Measurements from ENCODE around the gene DNAH17.

Gene DNAH17

GRCh38 chr17:78620099-78620498 is 42.9 kb upstream of the DNAH17 start:
- H3K4me3 ChIP-seq (replicated peaks; ENCODE audit: low read depth, low read length): no peak overlapping the region
- DNase-seq (ENCODE audit: low read depth): no peak
- no peak for TF ChIP-seq CTCF (IDR thresholded peaks at IDR 0.05; ENCODE audit: low read length, missing control alignments)

GRCh38 chr17:78619334-78619733 is 42.1 kb upstream of the DNAH17 start:
- TF ChIP-seq CTCF (IDR thresholded peaks at IDR 0.05; ENCODE audit: low read length, missing control alignments): no peak
- no peak overlapping the region for H3K4me3 ChIP-seq (replicated peaks; ENCODE audit: low read depth, low read length)
- DNase-seq (ENCODE audit: low read depth): no peak

GRCh38 chr17:78618264-78619066 is 41.3 kb upstream of the DNAH17 start:
- no peak for DNase-seq (ENCODE audit: low read depth)
- no peak for TF ChIP-seq CTCF (IDR thresholded peaks at IDR 0.05; ENCODE audit: low read length, missing control alignments)
- H3K4me3 ChIP-seq (replicated peaks; ENCODE audit: low read depth, low read length): no peak overlapping the region

- no peak for TF ChIP-seq CTCF (IDR thresholded peaks at IDR 0.05; ENCODE audit: low read length, missing control alignments)
- DNase-seq (ENCODE audit: low read depth): no peak
- no peak overlapping the region for H3K4me3 ChIP-seq (replicated peaks; ENCODE audit: low read depth, low read length)
Observed at GRCh38 chr17:78617511-78618061, 40.4 kb upstream of the DNAH17 start.

GRCh38 chr17:78616946-78617345 is 39.8 kb upstream of the DNAH17 start:
- TF ChIP-seq CTCF (IDR thresholded peaks at IDR 0.05; ENCODE audit: low read length, missing control alignments): no peak
- DNase-seq (ENCODE audit: low read depth): no peak
- H3K4me3 ChIP-seq (replicated peaks; ENCODE audit: low read depth, low read length): no peak overlapping the region

GRCh38 chr17:78615631-78616030 is 38.4 kb upstream of the DNAH17 start:
- no peak overlapping the region for H3K4me3 ChIP-seq (replicated peaks; ENCODE audit: low read depth, low read length)
- DNase-seq (ENCODE audit: low read depth): no peak
- no peak for TF ChIP-seq CTCF (IDR thresholded peaks at IDR 0.05; ENCODE audit: low read length, missing control alignments)

- H3K4me3 ChIP-seq (replicated peaks; ENCODE audit: low read depth, low read length): no peak overlapping the region
- no peak for TF ChIP-seq CTCF (IDR thresholded peaks at IDR 0.05; ENCODE audit: low read length, missing control alignments)
- no peak for DNase-seq (ENCODE audit: low read depth)
Observed at GRCh38 chr17:78613416-78613815, 36.2 kb upstream of the DNAH17 start.
